HL-60 (cell line): ENCODE measurements around the gene IARS1.

ENCODE experiments used
- GABPA ChIP-seq: IDR thresholded peaks from 2 replicates; pipeline ENCODE4 v1.6.1; 2012; ENCODE audit warnings: low read depth
- POLR2AphosphoS5 ChIP-seq: IDR thresholded peaks from 2 replicates; pipeline ENCODE4 v1.6.1; 2012; ENCODE audit warnings: low read depth
- TF ChIP-seq, protein P1 (sequence below): IDR thresholded peaks from one replicate; pipeline ENCODE4 v1.5.1; 2011; ENCODE audit warnings: low read length, control low read depth, inconsistent platforms; ENCODE audit not compliant: insufficient read depth
- TF ChIP-seq, protein P2 (sequence below): IDR thresholded peaks from 2 replicates; pipeline ENCODE4 v1.6.1; 2012; ENCODE audit warnings: low read depth; ENCODE audit not compliant: insufficient replicate concordance

DNA sequence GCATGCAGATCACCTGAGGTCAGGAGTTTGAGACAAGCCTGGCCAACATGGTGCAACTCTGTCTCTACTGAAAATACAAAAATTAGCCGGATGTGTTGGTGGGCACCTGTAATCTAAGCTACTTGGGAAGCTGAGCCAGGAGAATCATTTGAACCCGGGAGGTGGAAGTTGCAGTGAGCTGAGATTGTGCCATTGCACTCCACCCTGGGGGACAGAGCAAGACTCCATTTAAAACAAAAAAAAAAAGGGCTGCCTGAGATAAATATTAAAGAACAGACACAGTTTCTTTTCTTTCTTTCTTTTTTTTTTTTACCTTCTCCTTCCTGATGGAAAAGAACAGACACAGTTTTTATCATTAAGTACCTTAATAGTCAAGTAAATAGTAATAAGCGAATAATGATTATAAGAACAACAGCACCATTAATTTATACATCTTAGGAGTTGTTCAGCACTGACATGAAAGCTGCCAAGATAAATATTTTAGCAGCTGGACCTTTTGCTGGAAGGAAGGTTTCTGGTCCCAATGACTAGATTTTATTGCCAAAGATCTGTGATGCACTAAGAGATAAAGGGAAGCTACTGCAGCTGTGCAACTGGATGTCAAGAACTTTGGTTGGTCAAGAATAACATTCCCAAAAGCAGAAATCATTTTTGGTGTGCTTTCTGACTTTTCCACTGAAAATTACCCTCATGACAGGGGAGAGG is 39.2 kb upstream of the IARS1 start:
- TF ChIP-seq, protein P1, sequence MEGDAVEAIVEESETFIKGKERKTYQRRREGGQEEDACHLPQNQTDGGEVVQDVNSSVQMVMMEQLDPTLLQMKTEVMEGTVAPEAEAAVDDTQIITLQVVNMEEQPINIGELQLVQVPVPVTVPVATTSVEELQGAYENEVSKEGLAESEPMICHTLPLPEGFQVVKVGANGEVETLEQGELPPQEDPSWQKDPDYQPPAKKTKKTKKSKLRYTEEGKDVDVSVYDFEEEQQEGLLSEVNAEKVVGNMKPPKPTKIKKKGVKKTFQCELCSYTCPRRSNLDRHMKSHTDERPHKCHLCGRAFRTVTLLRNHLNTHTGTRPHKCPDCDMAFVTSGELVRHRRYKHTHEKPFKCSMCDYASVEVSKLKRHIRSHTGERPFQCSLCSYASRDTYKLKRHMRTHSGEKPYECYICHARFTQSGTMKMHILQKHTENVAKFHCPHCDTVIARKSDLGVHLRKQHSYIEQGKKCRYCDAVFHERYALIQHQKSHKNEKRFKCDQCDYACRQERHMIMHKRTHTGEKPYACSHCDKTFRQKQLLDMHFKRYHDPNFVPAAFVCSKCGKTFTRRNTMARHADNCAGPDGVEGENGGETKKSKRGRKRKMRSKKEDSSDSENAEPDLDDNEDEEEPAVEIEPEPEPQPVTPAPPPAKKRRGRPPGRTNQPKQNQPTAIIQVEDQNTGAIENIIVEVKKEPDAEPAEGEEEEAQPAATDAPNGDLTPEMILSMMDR: no peak
- TF ChIP-seq POLR2AphosphoS5: no peak
- TF ChIP-seq, protein P2, sequence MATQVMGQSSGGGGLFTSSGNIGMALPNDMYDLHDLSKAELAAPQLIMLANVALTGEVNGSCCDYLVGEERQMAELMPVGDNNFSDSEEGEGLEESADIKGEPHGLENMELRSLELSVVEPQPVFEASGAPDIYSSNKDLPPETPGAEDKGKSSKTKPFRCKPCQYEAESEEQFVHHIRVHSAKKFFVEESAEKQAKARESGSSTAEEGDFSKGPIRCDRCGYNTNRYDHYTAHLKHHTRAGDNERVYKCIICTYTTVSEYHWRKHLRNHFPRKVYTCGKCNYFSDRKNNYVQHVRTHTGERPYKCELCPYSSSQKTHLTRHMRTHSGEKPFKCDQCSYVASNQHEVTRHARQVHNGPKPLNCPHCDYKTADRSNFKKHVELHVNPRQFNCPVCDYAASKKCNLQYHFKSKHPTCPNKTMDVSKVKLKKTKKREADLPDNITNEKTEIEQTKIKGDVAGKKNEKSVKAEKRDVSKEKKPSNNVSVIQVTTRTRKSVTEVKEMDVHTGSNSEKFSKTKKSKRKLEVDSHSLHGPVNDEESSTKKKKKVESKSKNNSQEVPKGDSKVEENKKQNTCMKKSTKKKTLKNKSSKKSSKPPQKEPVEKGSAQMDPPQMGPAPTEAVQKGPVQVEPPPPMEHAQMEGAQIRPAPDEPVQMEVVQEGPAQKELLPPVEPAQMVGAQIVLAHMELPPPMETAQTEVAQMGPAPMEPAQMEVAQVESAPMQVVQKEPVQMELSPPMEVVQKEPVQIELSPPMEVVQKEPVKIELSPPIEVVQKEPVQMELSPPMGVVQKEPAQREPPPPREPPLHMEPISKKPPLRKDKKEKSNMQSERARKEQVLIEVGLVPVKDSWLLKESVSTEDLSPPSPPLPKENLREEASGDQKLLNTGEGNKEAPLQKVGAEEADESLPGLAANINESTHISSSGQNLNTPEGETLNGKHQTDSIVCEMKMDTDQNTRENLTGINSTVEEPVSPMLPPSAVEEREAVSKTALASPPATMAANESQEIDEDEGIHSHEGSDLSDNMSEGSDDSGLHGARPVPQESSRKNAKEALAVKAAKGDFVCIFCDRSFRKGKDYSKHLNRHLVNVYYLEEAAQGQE: no peak
- no peak for TF ChIP-seq GABPA
